ENCODE data around the gene OSBPL10.

The OSBPL10 gene

GRCh38 chr3:31967592-31967991 is 13.5 kb downstream of the OSBPL10 start:
- no peak overlapping the region for H3K4me3 ChIP-seq
- peak overlapping the region; percentile 65 to 66 for H3K27ac ChIP-seq
- no peak for TF ChIP-seq CTCF (IDR thresholded peaks at IDR 0.05)
- no peak for DNase-seq (ENCODE audit: low spot score)

GRCh38 chr3:31966978-31967591 is 14.0 kb downstream of the OSBPL10 start:
- H3K4me3 ChIP-seq: no peak overlapping the region
- no peak for TF ChIP-seq CTCF (IDR thresholded peaks at IDR 0.05)
- no peak for DNase-seq (ENCODE audit: low spot score)
- peak overlapping the region in 1 of 2 donors; percentile 65 for H3K27ac ChIP-seq

- no peak for DNase-seq (ENCODE audit: low spot score)
- no peak overlapping the region for H3K4me3 ChIP-seq
- TF ChIP-seq CTCF (IDR thresholded peaks at IDR 0.05): no peak
- H3K27ac ChIP-seq: no peak overlapping the region
Observed at GRCh38 chr3:31962801-31963205, 18.3 kb downstream of the OSBPL10 start.

- Histone ChIP-seq H3K27ac (peak overlapping the region; percentile 79 to 88), H3K4me3 (peak overlapping the region; percentile 63)
- TF ChIP-seq CTCF (IDR thresholded peaks at IDR 0.05): no peak
- no peak for DNase-seq (ENCODE audit: low spot score)
Observed at GRCh38 chr3:31960793-31961431, 20.1 kb downstream of the OSBPL10 start.

GRCh38 chr3:31959951-31960792 is 20.9 kb downstream of the OSBPL10 start:
- DNase-seq (ENCODE audit: low spot score): no peak
- Histone ChIP-seq H3K4me3 (peak overlapping the region; percentile 63), H3K27ac (peak overlapping the region; percentile 79 to 88)
- TF ChIP-seq CTCF (IDR thresholded peaks at IDR 0.05): no peak

- no peak for DNase-seq (ENCODE audit: low spot score)
- no peak for TF ChIP-seq CTCF (IDR thresholded peaks at IDR 0.05)
- peak overlapping the region; percentile 63 for H3K4me3 ChIP-seq
- H3K27ac ChIP-seq: peak overlapping the region; percentile 79 to 88
Observed at GRCh38 chr3:31959251-31959650, 21.8 kb downstream of the OSBPL10 start.
